GM18511 (cell line): ENCODE results near the gene TEX48.
A peak's percentile ranks its signal among the peaks of the same experiment; 100 is the strongest.

Experiments used
- ATAC-seq: cut with Tn5 transposase; IDR thresholded peaks from one replicate; pipeline ENCODE4 v1.9.1; 2021; ENCODE audit warnings: mild to moderate bottlenecking, moderate library complexity; ENCODE audit not compliant: unreplicated experiment

TEX48 gene

DNA sequence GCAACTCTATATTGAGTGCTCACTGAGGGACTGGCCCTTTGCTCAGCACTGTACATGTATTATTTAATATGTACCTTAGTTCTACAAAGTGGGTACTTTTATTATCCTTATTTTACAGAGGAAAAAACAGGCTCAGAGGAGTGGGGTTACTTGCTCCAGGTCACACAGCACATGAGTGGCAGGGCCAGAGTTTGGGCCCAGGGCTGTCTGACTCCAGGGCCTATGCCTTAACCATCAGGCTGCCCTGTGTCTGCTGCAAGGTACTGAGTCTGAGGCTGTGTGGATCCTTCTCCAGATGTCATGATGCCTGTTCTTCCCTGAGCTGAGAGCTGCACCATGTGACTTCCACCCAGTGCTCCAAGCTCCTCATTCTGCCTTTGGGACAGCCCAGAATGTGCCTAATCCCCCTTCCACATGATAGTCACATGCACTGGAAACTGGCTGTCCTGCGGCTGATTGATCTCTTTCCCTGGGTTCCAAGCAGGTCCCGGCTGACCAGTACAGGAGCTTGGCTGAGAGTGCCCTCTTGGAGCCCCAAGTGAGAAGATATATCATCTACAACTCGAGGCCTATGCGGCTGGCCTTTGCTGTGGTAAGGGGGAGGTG is 55.5 kb downstream of the TEX48 start:
- ATAC-seq = no peak

DNA sequence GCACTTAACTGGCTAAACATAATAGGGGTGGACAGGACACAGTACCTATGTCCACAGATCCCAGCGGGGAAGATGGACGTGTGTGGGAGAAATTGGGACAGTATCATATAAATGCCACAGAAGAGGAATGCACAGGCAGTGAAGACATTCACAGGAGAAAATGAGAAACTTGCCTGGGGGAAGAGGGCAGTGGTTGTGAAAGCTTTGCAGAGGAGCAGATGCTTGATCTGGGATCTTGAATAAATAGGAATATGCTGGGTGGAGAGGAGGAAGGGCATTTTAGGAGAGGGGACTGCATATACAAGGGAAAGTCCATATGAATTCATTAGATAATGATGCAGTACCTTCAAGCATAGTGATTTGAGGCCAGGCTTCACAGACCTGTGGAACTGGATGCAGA is 57.3 kb downstream of the TEX48 start:
- ATAC-seq = no peak

DNA sequence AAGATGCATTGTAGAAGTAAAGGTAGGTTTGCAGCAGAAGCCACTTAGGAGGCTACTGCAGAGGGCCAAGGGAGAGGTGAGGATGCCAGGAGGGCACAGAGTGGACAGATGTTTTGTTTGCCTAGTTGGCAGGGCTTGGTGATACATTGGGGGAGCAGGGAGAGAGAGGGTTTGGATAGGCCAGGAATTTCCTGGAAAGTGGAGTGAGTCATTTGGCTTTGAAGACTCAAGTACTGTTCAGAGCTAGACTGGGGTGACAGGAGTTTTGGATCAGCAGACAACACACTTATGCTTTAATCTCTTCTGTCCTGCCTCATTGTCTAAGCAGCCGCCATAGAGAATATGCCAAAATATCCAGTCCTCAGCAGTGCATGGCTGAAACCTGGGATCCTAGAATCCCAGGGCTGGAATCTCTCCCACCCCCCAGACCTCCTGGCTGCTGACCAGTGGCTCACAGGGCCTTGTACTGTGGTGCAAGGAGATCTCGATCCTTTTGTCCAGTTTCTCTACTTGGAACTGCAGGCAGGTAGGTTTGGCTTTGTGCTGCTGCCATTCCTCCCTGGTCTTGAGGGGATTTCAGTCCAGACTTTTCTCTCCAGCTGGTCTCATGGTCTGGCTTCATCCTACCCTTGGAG is 59.9 kb downstream of the TEX48 start:
- no peak for ATAC-seq

DNA sequence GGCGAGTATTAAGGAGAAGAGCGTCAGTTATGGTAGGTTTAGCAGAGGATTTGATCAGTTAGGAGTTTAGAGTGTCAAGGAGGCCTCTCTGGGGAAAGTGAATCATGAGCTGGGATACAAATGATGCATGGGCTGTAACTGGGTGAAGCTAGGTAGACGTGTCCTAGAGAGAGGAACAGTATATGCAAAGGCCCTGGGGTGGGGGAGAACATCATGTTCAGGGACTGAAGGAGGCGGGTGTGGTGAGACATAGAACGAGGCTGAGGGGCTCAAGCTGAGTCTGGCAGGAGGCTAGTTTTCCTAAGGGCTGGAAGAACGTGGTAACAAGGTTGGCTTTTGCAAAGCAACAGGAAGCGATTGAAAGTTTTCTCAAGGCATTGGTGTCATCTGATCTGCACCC is 60.4 kb downstream of the TEX48 start:
- no peak for ATAC-seq

DNA sequence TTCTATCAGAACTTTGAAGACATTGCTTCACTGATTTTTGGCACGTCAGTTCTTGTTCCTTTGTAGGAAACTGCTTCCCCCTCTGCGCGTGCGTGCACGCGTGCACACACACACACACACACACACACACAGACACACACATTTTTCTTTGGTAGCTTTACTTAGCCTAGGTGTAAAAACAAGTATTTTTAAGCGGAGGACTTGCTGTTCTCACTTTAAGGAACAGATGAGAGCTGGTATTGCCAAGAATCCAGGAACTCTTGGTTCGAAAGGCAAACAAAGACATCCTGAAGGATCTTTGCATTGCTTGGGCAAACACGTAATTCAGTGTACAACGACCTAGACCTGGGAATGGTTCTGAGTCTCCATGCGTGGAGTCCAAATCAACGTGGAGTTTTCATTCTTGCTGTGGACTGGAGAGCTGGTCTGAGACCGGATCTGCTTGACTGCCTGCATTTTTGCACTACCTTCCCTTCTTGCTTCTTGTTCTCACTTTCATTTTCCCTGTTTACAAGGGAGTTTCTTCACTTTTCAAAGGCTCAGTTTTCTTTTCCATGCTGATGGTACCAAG is 62.7 kb downstream of the TEX48 start:
- ATAC-seq = peak; percentile 42

DNA sequence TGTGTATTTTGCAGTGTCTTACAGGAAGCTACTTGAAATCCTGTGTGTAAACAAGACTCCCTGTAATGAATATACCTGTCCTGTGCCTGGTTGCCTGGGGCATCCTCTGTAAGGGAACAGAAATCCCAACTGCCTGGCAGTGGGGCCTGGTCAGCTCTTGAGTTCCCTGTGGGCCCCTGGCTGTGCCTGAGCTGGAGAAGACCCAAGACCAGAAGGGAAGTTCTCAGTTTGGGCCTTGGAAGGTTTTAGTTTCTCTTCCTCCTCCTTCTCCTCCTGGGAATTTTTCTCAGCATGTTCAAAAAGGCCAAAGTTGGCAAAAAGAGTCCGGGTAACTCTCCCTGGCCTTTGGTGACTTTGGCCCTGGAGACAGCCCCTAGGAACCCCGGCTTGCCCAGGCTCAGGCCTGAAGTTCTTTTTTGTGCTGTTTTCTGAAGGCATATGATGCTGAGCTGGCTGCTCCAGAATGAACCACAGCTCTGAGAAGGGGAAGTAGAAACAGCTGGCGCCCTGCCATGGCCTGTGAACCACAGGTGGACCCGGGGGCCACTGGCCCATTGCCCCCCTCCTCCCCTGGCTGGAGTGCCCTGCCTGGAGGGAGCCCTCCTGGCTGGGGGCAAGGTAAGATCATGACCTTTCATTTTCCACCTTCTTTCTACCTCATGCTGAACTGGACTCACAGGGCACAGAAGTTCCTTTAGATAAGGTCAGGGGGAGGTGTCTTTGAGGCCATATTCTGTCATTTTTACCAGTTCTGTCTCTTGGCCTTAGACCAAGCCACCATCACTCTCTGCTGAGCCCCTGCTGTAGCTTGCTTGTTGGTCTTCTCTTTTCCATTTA is 65.1 kb downstream of the TEX48 start:
- peak; percentile 80 for ATAC-seq
